Activated T-cell treated with anti-CD3 and anti-CD28 coated beads, Interleukin-2, amount 50 U/mL, for 72 hours (primary cell): ENCODE results near the gene PKIG. TPM values are rescaled to one million over a fixed set of nuclear protein-coding genes. Genes with fewer than 3 reads are reported as not detected.

Experiments
- ATAC-seq, 2 donors: fragments of 150-1000 bp; cut with Tn5 transposase; replicated peaks in 1 of 2; 2 replicates each; pipeline ENCODE4 v1.10.0; 2021; ENCODE audit warnings: moderate library complexity in 2 of 2, mild to moderate bottlenecking in 1 of 2
- DNase-seq, 2 donors: peaks; one replicate each; pipeline ENCODE4 v3.0.0; 2021 to 2022; ENCODE audit warnings: mixed read lengths in 1 of 2
- H3K27ac Mint-ChIP-seq: one replicate; pipeline ENCODE4 v1.8.0; 2022; ENCODE audit warnings: mild to moderate bottlenecking, moderate library complexity, mixed read lengths
- H3K27me3 Mint-ChIP-seq: one replicate; pipeline ENCODE4 v1.8.0; 2022; ENCODE audit warnings: low read depth, mixed read lengths
- H3K36me3 Mint-ChIP-seq, 2 donors: one replicate each; pipeline ENCODE4 v1.8.0; 2022; ENCODE audit warnings: mixed read lengths in 2 of 2, mild to moderate bottlenecking in 1 of 2; ENCODE audit not compliant: insufficient read depth in 2 of 2
- H3K4me1 Mint-ChIP-seq: one replicate; pipeline ENCODE4 v1.8.0; 2022; ENCODE audit warnings: low read depth, mixed read lengths
- H3K4me3 Mint-ChIP-seq, 2 donors: one replicate each; pipeline ENCODE4 v1.8.0; 2022; ENCODE audit warnings: mild to moderate bottlenecking in 2 of 2, mixed read lengths in 2 of 2, moderate library complexity in 2 of 2
- H3K9me3 Mint-ChIP-seq, 2 donors: one replicate each; pipeline ENCODE4 v1.8.0; 2022; ENCODE audit warnings: mixed read lengths in 2 of 2
- total RNA-seq, 2 donors: library from RNA; stranded (reverse); gene quantifications; one replicate each; pipeline ENCODE4 v1.2.3, GENCODE V29; 2022

The PKIG gene
- total RNA-seq, 2 donors from 2014 or later: 10.3 to 13.6 TPM

- Mint-ChIP-seq H3K4me1 (peaks cover 8% of the 10 kb centered on the region), H3K36me3 (peaks cover 0 to 1% of the 10 kb centered on the region in 2 donors), H3K9me3 (no peaks in the 10 kb centered on the region), H3K27me3 (no peaks in the 10 kb centered on the region), H3K4me3 (no peak overlapping the region), H3K27ac (no peak overlapping the region)
- ATAC-seq: no peak
- DNase-seq: no peak
Measured at GRCh38 chr20:44592366-44592765, 10.0 kb downstream of the PKIG start.

- Mint-ChIP-seq H3K36me3 (no peaks in the 10 kb centered on the region), H3K27ac (no peak overlapping the region), H3K27me3 (no peaks in the 10 kb centered on the region), H3K9me3 (no peaks in the 10 kb centered on the region), H3K4me3 (no peak overlapping the region), H3K4me1 (peaks cover 19% of the 10 kb centered on the region)
- DNase-seq: no peak
- no peak for ATAC-seq
Measured at GRCh38 chr20:44593751-44594150, 11.4 kb downstream of the PKIG start.

- Mint-ChIP-seq H3K27me3 (no peaks in the 10 kb centered on the region), H3K27ac (no peak overlapping the region), H3K4me1 (peaks cover 19% of the 10 kb centered on the region), H3K36me3 (no peaks in the 10 kb centered on the region), H3K9me3 (no peaks in the 10 kb centered on the region), H3K4me3 (no peak overlapping the region)
- DNase-seq (peak in 1 of 2 donors; percentile 31), ATAC-seq (peak; percentile 59 to 76)
Measured at GRCh38 chr20:44594730-44595129, 12.4 kb downstream of the PKIG start.

GRCh38 chr20:44596010-44596409 lies 13.6 kb downstream of the PKIG start:
- H3K4me1 Mint-ChIP-seq: peaks cover 19% of the 10 kb centered on the region
- ATAC-seq (no peak), DNase-seq (no peak)
- no peak overlapping the region for H3K27ac Mint-ChIP-seq
- H3K9me3 Mint-ChIP-seq: no peaks in the 10 kb centered on the region
- H3K27me3 Mint-ChIP-seq: no peaks in the 10 kb centered on the region
- H3K36me3 Mint-ChIP-seq: no peaks in the 10 kb centered on the region
- H3K4me3 Mint-ChIP-seq: no peak overlapping the region

GRCh38 chr20:44596876-44597275 lies 14.5 kb downstream of the PKIG start:
- no peaks in the 10 kb centered on the region for H3K9me3 Mint-ChIP-seq
- no peak overlapping the region for H3K27ac Mint-ChIP-seq
- DNase-seq (no peak), ATAC-seq (no peak)
- no peaks in the 10 kb centered on the region for H3K27me3 Mint-ChIP-seq
- H3K4me3 Mint-ChIP-seq: no peak overlapping the region
- H3K4me1 Mint-ChIP-seq: peaks cover 24% of the 10 kb centered on the region
- no peaks in the 10 kb centered on the region for H3K36me3 Mint-ChIP-seq

- DNase-seq (no peak), ATAC-seq (no peak)
- no peaks in the 10 kb centered on the region for H3K36me3 Mint-ChIP-seq
- H3K27ac Mint-ChIP-seq: no peak overlapping the region
- H3K9me3 Mint-ChIP-seq: no peaks in the 10 kb centered on the region
- peaks cover 29% of the 10 kb centered on the region for H3K4me1 Mint-ChIP-seq
- H3K27me3 Mint-ChIP-seq: no peaks in the 10 kb centered on the region
- no peak overlapping the region for H3K4me3 Mint-ChIP-seq
Measured at GRCh38 chr20:44597516-44597915, 15.1 kb downstream of the PKIG start.

GRCh38 chr20:44597930-44598329 lies 15.6 kb downstream of the PKIG start:
- Mint-ChIP-seq H3K4me1 (peaks cover 29% of the 10 kb centered on the region), H3K4me3 (peak overlapping the region in 1 of 2 donors; percentile 78), H3K27ac (peak overlapping the region; percentile 67), H3K9me3 (no peaks in the 10 kb centered on the region), H3K36me3 (no peaks in the 10 kb centered on the region), H3K27me3 (no peaks in the 10 kb centered on the region)
- ATAC-seq: no peak
- DNase-seq: no peak

- peak; percentile 83 to 84 for ATAC-seq
Measured at GRCh38 chr20:44598423-44599305, 16.3 kb downstream of the PKIG start.

GRCh38 chr20:44599715-44600114 lies 17.3 kb downstream of the PKIG start:
- Mint-ChIP-seq H3K9me3 (no peaks in the 10 kb centered on the region), H3K27me3 (no peaks in the 10 kb centered on the region), H3K27ac (no peak overlapping the region), H3K4me3 (no peak overlapping the region), H3K36me3 (no peaks in the 10 kb centered on the region), H3K4me1 (peaks cover 24% of the 10 kb centered on the region)
- no peak for ATAC-seq
- DNase-seq: no peak

More at GRCh38 chr20:44598423-44599305, 16.3 kb downstream of the PKIG start:
- H3K36me3 Mint-ChIP-seq: no peaks in the 10 kb centered on the region
- H3K4me1 Mint-ChIP-seq: peaks cover 29% of the 10 kb centered on the region
- DNase-seq: peak in 1 of 2 donors; percentile 23
- H3K4me3 Mint-ChIP-seq: peak overlapping the region; percentile 73 to 78
- no peaks in the 10 kb centered on the region for H3K9me3 Mint-ChIP-seq
- no peaks in the 10 kb centered on the region for H3K27me3 Mint-ChIP-seq
- H3K27ac Mint-ChIP-seq: peak overlapping the region; percentile 67

- Mint-ChIP-seq H3K9me3 (no peaks in the 10 kb centered on the region), H3K36me3 (no peaks in the 10 kb centered on the region), H3K4me3 (no peak overlapping the region)
Measured at GRCh38 chr20:44600301-44600700, 17.9 kb downstream of the PKIG start.

GRCh38 chr20:44600758-44601201 lies 18.4 kb downstream of the PKIG start:
- no peak overlapping the region for H3K4me3 Mint-ChIP-seq
- DNase-seq (no peak), ATAC-seq (no peak)
- no peaks in the 10 kb centered on the region for H3K9me3 Mint-ChIP-seq
- peaks cover 21% of the 10 kb centered on the region for H3K4me1 Mint-ChIP-seq
- no peak overlapping the region for H3K27ac Mint-ChIP-seq
- H3K36me3 Mint-ChIP-seq: no peaks in the 10 kb centered on the region
- H3K27me3 Mint-ChIP-seq: no peaks in the 10 kb centered on the region

More at GRCh38 chr20:44600301-44600700, 17.9 kb downstream of the PKIG start:
- Mint-ChIP-seq H3K27ac (peak overlapping the region; percentile 6), H3K27me3 (no peaks in the 10 kb centered on the region), H3K4me1 (peaks cover 21% of the 10 kb centered on the region)
- DNase-seq (no peak), ATAC-seq (no peak)

GRCh38 chr20:44601236-44601671 lies 18.9 kb downstream of the PKIG start:
- Mint-ChIP-seq H3K27me3 (no peaks in the 10 kb centered on the region), H3K4me3 (no peak overlapping the region), H3K36me3 (no peaks in the 10 kb centered on the region), H3K4me1 (peaks cover 21% of the 10 kb centered on the region), H3K27ac (no peak overlapping the region), H3K9me3 (no peaks in the 10 kb centered on the region)
- DNase-seq: no peak
- no peak for ATAC-seq

- no peaks in the 10 kb centered on the region for H3K27me3 Mint-ChIP-seq
- no peaks in the 10 kb centered on the region for H3K36me3 Mint-ChIP-seq
- H3K27ac Mint-ChIP-seq: no peak overlapping the region
- no peak for ATAC-seq
- H3K9me3 Mint-ChIP-seq: no peaks in the 10 kb centered on the region
- no peak for DNase-seq
- no peak overlapping the region for H3K4me3 Mint-ChIP-seq
- H3K4me1 Mint-ChIP-seq: peaks cover 21% of the 10 kb centered on the region
Measured at GRCh38 chr20:44601801-44602204, 19.4 kb downstream of the PKIG start.
